ENCODE data around the gene INSL4. TPM values are rescaled to one million over a fixed set of nuclear protein-coding genes. Genes with fewer than 3 reads are reported as not detected.

The INSL4 gene
- total and polyA plus RNA-seq, 2 of the 4 experiments (the other 2 are of a cell fraction): 0.03 TPM; not detected in 1

GRCh38 chr9:5185220-5185840, 45.9 kb upstream of the INSL4 start, which contains the start of gene INSL6:
Gene INSL6 (minus strand): TSS chr9:5185639. CDS start chr9:5185602, 37 bp downstream.
- in situ Hi-C loops (cut with MboI; ENCODE audit: low sequenced_read_pairs): loop anchor here (5.0 to 25.0 kb wide), 3 partner anchors 257 to 423 kb away; no protein-coding TSS in a partner anchor
- ChIA-PET POLR2A (ENCODE audit: unreplicated experiment) (no interaction called here), CTCF (interaction anchor here (1.4 to 1.5 kb wide), 6 partner anchors 9 to 426 kb away, joined by 3 to 13 read pairs (median 8); no protein-coding TSS in a partner anchor)
- TF ChIP-seq RFX5 (IDR thresholded peaks at IDR 0.05; ENCODE audit: low read depth, low read length) (no peak), NFE2L2 (IDR thresholded peaks at IDR 0.05; ENCODE audit: low read depth, low read length) (no peak), CHD1 (IDR thresholded peaks at IDR 0.05; ENCODE audit: low read depth, low read length) (no peak), MXI1 (IDR thresholded peaks at IDR 0.05; ENCODE audit: borderline replicate concordance, low read depth, low read length) (no peak), SMC3 (IDR thresholded peaks at IDR 0.05; ENCODE audit: low read depth, low read length) (no peak), RCOR1 (IDR thresholded peaks at IDR 0.05; ENCODE audit: insufficient replicate concordance, low read length) (no peak), CEBPB (IDR thresholded peaks at IDR 0.05; ENCODE audit: low read depth, low read length) (no peak), MAZ (IDR thresholded peaks at IDR 0.05; ENCODE audit: borderline replicate concordance, low read depth, low read length) (no peak), MAFK (IDR thresholded peaks at IDR 0.05; ENCODE audit: low read depth, low read length) (no peak), FOS (IDR thresholded peaks at IDR 0.05; ENCODE audit: low read depth, low read length) (no peak), POLR2A (IDR thresholded peaks at IDR 0.05; ENCODE audit: low read depth, low read length) (no peak)
- TF ChIP-seq, protein P1, sequence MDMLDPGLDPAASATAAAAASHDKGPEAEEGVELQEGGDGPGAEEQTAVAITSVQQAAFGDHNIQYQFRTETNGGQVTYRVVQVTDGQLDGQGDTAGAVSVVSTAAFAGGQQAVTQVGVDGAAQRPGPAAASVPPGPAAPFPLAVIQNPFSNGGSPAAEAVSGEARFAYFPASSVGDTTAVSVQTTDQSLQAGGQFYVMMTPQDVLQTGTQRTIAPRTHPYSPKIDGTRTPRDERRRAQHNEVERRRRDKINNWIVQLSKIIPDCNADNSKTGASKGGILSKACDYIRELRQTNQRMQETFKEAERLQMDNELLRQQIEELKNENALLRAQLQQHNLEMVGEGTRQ (IDR thresholded peaks at IDR 0.05; ENCODE audit: low read depth, low read length): no peak
- Histone ChIP-seq H2BK20ac (ENCODE audit: low read depth, low read length) (no peak within 1 kb of the TSS), H2BK15ac (ENCODE audit: low read depth, low read length) (no peak within 1 kb of the TSS), H3K4me2 (ENCODE audit: low read depth, low read length) (peak within 1 kb of the TSS; percentile 65; the same call in 1 of the 2 replicates), H3K27ac (ENCODE audit: insufficient read depth, low read length) (no peak within 1 kb of the TSS), H2BK5ac (ENCODE audit: low read depth, low read length, poor library complexity, severe bottlenecking) (no peak within 1 kb of the TSS), H3K56ac (ENCODE audit: extremely low read depth, insufficient read depth, low read length) (no peak within 1 kb of the TSS), H3K4me1 (ENCODE audit: control insufficient read depth, insufficient read depth, low read length) (no peaks in the 10 kb centered on the region), H3K27me3 (ENCODE audit: control insufficient read depth, insufficient read depth, low read length) (peaks cover 7% of the 10 kb centered on the region), H4K91ac (ENCODE audit: insufficient read depth, low read depth, low read length) (no peak within 1 kb of the TSS), H3K9me1 (ENCODE audit: insufficient read depth, low read length) (no peaks in the 10 kb centered on the region), H2AK5ac (ENCODE audit: low read depth, low read length) (no peak within 1 kb of the TSS), H3K4me3 (ENCODE audit: insufficient read depth, low read depth, low read length) (no peak within 1 kb of the TSS), H4K20me1 (ENCODE audit: insufficient read depth, low read length) (no peaks in the 10 kb centered on the region), H3K18ac (ENCODE audit: low read depth, low read length) (no peak within 1 kb of the TSS), H3K36me3 (ENCODE audit: control insufficient read depth, insufficient read depth, low read length) (no peaks in the 10 kb centered on the region), H2AK9ac (replicated peaks; ENCODE audit: low read depth, low read length, poor library complexity) (no peak within 1 kb of the TSS), H3K79me1 (ENCODE audit: low read depth in 1 of 2, low read length in 2 of 2) (no peaks in the 10 kb centered on the region), H2BK120ac (ENCODE audit: low read depth, low read length) (no peak within 1 kb of the TSS), H3K4ac (ENCODE audit: low read depth, low read length) (no peak within 1 kb of the TSS), H3K14ac (replicated peaks; ENCODE audit: low read depth, low read length) (no peak within 1 kb of the TSS), H4K5ac (ENCODE audit: low read depth, low read length) (no peak within 1 kb of the TSS), H3K23ac (ENCODE audit: low read depth, low read length) (no peak within 1 kb of the TSS), H3K9ac (ENCODE audit: low read depth, low read length) (no peak within 1 kb of the TSS), H2AFZ (replicated peaks; ENCODE audit: low read length, poor library complexity) (peak within 1 kb of the TSS; percentile 46), H3K9me3 (ENCODE audit: control insufficient read depth, insufficient read depth, low read length) (no peaks in the 10 kb centered on the region), H4K8ac (ENCODE audit: low read depth in 2 of 2, low read length in 2 of 2) (no peak within 1 kb of the TSS)
- BruUV-seq (replicated peaks): no TSS peak
- DNase-seq (no peak), ATAC-seq (ENCODE audit: low read depth) (no peak)
- intact Hi-C loops (cut with micrococcal nuclease): loop anchor here (1.0 to 10.0 kb wide), 3 partner anchors 257 to 431 kb away; no protein-coding TSS in a partner anchor
- dilution Hi-C loops (cut with HindIII; ENCODE audit: low sequenced_read_pairs, unreplicated experiment): no loop called here
- 92% methylated on average over 29 of the region's 44 CpGs; no CpG with 5 or more reads in 1 of the 2 experiments for WGBS, 2 experiments (ENCODE audit: extremely low coverage in 2 of 2, insufficient read length in 1 of 2)
